HG03469 (cell line): Measurements from ENCODE around the gene ZNF786.
"Not testable (repeated sequence)": the region's sequence is repeated elsewhere in the genome, so short reads cannot be mapped to it uniquely, and the experiment has no call there.

ENCODE experiments used
- ATAC-seq: cut with Tn5 transposase; IDR thresholded peaks from one replicate; pipeline ENCODE4 v1.9.1; 2021; ENCODE audit warnings: mild to moderate bottlenecking, moderate library complexity, moderate number of reproducible peaks; ENCODE audit not compliant: unreplicated experiment

Gene ZNF786

DNA sequence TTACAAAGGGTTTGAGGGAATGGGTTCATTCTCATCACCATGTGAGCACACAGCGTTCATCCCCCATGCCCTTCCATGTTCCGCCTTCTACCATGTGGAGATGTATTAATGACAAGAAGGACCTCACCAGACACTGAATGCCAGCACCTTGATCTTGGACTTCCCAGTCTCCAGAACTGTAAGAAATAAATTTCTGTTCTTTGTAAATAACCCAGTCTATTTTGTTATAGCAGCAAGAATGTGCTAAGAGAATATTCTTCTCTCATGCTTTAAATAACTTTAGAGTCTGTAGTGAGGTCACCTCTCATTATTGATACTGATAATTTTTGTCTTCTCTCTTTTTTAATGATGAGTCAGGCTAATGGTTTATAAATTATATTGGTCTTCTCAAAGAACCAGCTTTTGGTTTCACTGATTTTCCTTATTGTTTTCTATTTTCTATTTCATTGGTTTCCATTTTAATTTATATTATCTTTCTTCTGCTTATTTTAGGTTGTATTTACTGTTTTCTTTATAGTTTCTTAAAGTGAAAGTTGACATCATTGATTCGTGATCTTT lies 59.1 kb downstream of the ZNF786 start:
- no peak for ATAC-seq

DNA sequence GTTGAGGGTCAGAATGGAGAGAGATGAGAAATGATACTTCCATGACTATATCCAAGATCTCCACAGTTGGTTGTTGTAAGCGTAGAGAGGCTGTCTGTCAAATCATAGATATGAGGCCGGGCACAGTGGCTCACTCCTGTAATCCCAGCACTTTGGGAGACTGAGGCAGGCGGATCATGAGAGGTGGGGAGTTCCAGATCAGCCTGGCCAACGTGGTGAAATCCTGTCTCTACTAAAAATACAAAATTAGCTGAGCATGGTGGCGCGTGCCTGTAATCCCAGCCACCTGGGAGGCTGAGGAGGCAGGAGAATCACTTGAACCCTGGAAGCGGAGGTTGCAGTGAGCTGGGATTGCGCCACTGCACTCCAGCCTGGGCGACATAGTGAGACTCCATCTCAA lies 60.1 kb downstream of the ZNF786 start:
- ATAC-seq, result not testable (repeated sequence)

DNA sequence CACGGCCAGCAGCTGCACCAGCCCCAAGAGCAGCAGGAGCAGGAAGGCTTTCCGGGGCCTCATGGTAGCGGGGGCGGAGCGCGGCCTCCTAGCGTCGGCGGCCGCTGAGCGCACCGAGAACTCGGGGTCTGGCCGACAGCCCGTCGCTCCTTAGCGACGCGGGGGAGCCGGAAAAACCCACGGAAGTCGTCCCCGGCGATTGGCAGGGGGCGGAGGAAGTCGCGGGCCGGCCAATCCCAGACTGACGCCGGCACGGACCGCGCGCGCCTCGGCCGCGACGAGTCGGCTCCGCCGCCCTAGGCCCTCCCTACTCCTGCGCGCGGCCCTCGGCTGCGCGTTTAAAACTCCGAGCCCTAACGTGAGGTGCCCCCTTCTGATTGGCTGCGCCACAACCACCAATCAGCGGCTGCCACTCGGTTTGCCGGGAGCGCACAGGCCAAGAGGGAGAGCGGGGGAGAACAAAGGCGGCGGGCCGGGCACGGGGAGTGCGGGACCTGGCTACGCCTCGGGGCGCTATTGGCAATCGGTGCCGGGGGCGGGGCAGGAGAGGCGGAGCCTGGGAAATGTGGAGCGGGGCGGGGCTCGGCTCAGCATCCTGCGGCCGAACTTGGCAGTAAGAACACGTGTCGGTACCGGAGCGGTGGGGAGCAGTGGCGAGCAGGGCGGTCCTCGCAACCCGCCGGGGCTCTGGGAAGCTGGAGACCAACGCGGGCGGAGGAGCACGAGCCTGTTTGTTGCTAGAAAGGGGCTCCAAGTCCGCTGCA lies 62.0 kb downstream of the ZNF786 start, which contains the start of gene PDIA4:
PDIA4 (minus strand) TSS at position 160 of the 764 bp plus-strand sequence; CDS start at position 63, 97 bp downstream.
- peak; percentile 87 for ATAC-seq

DNA sequence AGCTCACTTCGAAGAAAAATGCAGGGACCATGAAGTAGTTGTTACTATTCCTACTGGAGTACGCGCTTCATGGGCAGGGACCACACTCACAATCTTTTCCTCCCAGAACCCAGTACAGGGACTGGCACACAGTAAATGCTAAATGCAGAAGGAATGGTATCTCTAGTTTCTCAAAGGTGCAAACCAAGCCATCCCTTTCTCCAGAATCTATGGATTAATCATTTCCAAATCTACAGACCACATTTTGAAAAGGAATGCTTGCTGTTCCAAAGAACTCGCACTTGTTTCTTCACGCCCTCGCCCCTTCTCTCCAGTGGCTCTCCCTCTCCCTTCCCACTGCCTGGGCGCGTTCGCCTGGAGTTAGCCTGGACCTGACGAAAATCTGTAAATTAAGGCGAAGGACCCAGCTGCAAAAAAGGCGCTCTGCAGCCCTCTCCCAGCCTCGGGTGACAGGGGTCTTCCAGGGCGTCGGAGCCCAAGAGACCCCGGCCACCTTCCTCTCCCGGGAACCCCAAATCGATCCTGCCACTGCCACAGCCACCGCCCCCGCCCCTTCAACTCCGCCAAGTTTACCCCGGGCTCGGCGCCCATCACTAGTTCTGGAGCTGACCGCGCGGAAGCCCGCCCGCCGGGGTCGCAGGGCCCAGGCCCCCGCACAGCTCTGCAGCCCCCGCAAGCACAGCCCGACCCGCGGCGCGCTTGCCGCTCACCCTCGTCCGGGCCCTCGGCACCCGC lies 62.7 kb downstream of the ZNF786 start:
- ATAC-seq, result no peak

DNA sequence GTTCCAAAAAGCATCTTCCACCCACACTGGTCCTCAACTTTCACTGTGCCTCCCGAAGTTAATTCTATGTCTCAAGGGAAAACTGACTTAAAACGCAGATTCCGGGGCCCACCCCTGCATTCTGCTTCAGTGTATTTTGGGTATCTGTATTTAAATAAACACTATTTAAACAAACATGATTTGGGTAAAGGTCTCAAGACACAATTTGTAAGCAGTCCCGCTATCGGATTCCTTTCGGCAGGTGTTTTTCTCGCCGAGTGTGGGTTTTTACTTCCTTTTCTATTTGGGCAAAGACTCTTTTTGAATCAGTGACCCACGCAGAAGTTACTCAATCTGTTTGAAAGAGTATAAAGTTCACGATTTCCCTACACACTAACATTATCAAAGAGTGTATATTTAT lies 63.5 kb downstream of the ZNF786 start:
- ATAC-seq, result no peak

DNA sequence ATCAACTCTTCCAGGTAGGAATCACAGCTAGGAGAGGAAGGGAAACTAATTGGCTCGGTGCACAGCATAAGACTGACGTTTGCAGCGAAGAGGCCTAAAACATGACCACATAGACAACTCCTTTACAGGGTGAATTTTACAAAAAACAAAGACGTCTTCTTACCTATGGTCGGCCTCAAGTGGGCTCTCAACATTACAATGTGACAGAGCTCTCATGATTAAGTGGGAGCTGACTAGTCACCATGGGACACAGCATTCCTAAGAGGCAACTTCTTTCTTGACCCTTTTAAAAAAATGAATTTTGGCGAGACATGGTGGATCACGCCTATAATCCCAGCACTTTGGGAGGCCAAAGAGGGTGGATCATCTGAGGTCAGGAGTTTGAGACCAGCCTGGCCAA lies 66.9 kb downstream of the ZNF786 start:
- no peak for ATAC-seq

DNA sequence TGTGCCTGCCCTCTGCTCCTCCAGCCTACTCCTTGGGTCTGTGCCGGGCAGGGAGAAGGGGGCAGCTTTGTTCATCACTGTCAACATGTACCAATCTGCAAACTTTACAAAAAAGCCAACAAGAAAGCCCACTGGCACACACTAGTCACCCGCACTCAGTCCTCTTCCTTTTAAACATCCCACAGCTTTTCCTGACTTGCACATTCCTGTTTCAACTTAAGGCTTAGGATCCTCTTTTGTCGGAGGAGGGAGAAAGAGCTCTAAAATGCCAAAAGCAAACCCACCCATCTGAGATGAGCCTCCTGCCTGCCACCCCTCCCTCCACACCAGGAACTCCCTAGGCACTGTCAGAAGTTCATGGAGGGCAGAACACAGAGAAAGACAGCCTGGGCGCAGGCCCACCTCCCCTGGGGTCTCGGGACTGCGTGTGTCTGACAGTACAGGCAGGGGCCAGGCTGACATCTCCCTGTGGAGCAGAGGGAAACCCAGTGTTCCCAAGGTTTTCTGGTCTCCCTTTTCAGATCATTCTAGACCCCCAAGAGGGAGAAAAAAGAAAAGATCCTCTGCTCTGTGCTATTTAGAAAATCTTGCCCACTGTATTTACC lies 67.7 kb downstream of the ZNF786 start:
- no peak for ATAC-seq

DNA sequence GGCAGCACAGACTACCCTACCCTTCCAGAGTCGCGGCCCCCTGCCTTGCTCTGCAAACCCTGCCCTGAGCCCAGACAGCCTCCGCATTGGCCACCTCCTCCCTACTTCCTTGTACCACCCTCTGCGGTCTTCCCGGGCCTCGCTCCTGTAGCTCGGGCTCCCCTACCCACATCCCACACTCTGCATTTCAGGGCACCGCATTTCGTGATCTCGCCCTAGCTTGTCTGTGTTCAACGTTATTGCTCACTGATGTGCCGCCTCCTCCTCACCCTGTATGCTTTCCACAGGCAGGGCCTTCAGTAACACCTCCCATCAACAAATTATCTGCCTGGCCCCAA lies 68.8 kb downstream of the ZNF786 start:
- ATAC-seq, result no peak

DNA sequence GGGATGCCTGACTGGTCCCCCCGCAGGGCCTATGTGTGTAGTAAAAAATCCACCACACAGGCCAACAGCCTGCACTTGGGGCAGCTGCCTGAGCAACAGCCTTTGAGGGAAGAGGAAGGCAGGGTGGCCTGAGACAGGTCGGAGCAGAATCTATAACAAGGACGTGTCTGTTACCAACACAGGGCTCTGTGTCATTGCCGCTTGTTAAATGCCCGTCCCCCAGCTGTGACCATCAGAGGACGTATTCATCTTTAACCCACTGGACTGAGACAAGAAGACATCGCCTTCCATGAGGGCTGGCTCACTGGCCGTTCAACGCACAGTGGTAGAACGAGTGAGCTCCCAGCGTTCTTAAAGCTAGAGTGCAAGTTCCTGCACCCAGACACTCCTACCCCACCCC lies 70.0 kb downstream of the ZNF786 start:
- ATAC-seq, result no peak
